ENCODE results near the gene MAGEF1.

Gene MAGEF1

DNA sequence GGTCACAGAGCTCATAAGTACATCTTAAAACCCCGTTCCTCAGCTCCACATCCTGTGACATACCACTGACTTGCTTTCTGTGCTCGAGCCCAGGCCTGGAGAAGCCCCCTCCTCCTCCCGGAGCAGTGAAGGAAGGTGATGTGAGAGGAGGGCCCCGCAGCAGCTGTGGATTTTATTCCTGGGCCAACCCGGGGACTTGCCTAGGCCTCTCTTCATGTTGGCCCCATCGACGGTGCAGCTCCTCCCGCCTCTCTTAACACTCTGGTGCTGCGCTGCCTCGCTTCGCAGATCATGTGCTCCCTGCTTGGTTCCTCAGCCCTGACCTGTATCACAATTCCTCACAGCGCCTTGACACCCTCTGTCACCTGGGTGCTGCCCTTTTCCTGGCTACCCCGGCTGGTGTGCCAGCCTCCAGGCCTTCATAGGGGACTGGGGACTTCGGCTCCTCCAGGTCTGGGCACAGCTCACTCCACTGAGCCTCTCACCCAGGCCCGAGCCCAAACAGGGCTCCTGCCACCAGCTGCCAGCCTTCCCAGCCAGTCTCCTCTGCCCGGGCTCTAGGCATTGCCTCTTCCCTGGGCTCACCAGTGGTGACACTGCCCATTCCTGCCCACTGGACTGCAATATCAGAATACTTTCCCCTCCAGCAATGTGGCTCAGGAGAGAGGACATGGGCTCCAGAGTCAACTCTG is 21.5 kb downstream of the MAGEF1 start:
- peak in 1 of 51 donors; percentile 27 for DNase-seq

DNA sequence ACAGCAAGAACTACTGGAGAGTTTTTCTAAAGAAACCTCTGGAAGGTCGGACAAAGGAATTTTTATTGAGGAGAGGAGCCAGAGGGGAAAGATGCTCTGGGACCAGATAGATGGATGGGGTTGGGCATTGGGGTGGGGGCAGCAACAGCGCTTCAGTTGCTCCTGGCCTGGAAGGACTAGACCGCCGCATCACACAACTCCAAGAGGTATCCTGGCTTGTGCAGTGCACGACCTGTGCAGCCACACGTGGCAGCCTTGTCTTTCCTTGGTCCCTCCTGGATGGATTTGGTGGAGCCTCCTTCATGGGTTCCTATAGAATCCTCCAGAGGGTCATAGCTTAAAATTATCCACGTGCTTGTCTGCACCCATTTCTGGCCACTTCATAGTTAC is 23.0 kb downstream of the MAGEF1 start:
- no peak for DNase-seq

DNA sequence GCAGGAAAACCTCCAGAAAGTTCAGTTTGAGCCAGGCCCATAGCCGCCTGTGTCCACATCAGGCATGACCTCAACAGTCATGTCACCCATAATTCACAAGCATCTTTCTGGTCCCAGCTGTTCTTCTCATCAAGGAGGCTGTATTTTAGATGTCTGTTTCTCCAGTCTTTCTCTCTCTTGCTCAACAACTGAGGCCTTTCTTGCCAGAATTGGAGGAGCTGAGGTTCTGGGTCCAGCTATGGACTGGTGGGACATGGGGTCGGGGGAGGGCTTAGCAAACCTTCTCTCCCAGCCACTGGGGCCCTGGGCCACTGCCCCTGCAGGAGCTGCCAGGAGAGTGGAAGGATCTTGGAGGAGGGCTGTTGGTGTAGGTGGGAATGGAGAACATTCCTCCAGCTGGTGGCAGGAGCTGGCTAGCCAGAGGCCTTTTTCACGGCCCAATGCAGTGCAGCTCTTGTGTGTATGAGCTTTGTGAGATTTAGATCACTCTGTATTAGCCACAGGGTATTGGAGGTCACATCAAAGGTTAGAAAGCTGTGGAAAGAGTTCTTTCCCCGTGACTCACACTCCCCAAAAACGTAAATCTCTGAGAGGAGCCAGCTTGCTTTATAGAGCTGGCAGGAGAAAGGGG is 23.5 kb downstream of the MAGEF1 start:
- DNase-seq = no peak

- DNase-seq = peak in 22 of 51 donors; percentile 10 to 55 (median 32)
These were observed 24.4 kb downstream of the MAGEF1 start for GRCh38 chr3:184687363-184688015.

GRCh38 chr3:184685646-184686045 is 26.2 kb downstream of the MAGEF1 start:
- DNase-seq = peak in 6 of 51 donors; percentile 11 to 20 (median 17)

DNA sequence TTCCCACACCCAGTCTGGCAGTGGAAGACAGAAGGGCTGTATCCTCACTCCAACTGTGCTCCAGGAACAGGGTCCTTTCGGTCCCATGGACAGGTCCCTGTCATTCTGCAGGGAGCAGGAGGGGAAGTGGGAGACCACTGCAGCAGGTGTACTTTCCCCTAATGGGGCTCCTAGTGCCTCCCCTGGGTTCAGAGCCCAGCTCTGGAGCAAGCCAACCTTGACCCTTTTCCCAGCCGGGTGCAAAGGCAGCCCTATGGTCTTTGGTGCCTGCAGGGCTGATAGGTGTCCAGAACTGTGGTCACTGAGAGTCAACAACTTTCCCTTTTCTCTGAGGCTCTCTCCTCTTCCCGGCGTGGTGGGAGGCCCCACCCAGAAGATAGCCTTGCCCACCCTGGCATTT is 26.8 kb downstream of the MAGEF1 start:
- no peak for DNase-seq

DNA sequence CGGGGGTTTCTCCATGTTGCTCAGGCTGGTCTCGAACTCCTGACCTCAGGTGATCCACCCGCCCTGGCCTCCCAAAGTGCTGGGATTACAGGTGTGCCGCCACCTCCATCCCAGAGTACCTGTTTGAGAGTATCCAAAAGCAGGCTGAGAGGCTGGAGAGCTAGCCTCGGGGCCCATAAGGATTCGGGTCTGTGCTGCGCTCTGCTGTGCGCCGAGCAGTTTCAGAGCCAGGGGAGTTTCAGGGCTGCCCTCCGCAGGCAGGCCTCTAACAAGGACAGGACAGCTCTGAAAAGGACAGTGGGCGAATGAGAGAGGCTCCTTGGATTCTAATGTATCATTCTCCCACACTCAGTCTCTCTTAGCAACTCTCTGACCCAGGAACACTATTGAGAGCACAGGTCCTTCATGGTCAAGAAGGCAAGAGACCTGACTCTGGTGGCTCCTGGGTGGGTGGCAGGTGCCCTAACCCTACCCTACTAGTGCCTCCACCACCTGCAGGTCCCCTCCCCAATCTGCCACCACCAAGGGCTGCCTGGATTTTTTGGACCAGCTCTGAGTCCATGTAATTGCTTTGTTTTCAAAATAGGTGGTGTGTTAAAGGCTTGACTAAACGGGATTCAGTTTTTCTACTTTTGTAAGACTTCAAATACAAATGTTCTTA is 27.8 kb downstream of the MAGEF1 start:
- DNase-seq = no peak

GRCh38 chr3:184683234-184683633 is 28.6 kb downstream of the MAGEF1 start:
- DNase-seq = no peak

GRCh38 chr3:184682671-184683070 is 29.2 kb downstream of the MAGEF1 start:
- no peak for DNase-seq

- no peak for DNase-seq
These were observed 31.2 kb downstream of the MAGEF1 start for GRCh38 chr3:184680385-184681345.

GRCh38 chr3:184679056-184679816 is 32.6 kb downstream of the MAGEF1 start:
- peak in 4 of 51 donors; percentile 9 to 19 (median 12) for DNase-seq

- no peak for DNase-seq
These were observed 33.4 kb downstream of the MAGEF1 start for GRCh38 chr3:184678317-184679055.

DNA sequence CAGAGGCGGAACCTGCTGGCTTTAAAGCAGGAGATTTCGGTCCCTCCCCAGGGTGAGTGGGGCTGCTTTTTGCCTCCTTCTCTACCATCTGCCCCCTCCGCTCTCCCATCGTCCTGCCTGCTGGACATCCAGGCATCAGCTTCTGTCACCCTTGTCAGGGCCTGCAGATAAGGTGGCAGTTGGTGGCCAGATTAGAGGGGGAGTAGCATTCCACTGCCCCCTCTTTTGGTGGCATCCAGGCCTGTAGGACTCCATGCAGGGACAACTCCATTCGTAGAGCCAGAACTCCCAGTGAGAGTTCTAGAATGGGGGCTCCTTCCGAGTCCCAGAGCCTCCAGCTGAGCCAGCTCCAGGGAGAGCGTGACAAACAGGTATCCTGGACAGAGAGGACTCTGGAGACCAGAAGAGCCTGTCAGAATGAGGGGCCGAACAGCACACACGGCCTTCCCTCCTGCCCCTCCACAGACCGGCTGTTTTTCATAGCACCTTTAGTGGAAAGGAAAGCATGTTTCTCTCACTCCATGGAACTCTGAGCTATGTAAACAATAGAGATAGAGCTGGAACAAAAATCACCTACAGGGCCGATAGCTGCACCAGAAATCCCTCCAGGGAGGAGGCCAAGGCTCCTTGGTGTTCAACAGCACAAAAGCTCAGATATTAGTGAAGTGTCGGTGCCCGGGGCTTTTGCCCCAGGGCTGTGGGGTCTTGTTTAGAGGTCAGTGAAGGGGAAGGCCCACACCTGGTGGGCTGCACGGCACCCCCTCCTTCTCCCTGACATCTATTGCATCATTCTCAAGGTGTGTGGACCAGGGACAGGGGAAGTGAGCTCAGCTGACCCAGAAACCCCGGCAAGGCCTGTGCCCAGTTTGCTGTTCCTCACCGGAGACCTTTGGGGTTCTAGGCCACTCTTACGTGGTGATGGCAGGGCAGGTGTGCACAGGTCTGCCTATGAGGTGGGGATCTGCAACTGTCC is 34.2 kb downstream of the MAGEF1 start:
- DNase-seq = no peak

- DNase-seq = peak in 7 of 51 donors; percentile 8 to 17 (median 13)
These were observed 34.9 kb downstream of the MAGEF1 start for GRCh38 chr3:184676927-184677326.

DNA sequence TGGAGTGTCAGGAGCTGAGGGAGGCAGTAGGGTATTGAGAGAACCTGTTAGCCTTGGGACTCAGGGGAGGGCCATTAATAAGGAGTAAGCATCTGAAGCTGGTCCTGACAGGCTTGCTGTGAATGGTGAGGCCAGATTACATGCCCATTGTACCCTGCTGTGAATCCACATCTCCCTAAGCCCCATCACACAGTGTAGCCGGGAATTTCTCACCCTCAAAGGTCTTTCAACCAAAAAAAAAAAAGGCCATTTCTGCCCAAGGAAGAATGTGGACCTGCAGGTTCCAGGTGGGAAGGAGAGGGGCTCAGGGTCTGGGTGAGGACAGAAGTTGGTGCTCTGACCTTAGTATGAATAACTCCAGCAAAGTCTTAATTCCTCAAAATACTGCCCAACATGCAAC is 37.2 kb downstream of the MAGEF1 start:
- DNase-seq = no peak

DNA sequence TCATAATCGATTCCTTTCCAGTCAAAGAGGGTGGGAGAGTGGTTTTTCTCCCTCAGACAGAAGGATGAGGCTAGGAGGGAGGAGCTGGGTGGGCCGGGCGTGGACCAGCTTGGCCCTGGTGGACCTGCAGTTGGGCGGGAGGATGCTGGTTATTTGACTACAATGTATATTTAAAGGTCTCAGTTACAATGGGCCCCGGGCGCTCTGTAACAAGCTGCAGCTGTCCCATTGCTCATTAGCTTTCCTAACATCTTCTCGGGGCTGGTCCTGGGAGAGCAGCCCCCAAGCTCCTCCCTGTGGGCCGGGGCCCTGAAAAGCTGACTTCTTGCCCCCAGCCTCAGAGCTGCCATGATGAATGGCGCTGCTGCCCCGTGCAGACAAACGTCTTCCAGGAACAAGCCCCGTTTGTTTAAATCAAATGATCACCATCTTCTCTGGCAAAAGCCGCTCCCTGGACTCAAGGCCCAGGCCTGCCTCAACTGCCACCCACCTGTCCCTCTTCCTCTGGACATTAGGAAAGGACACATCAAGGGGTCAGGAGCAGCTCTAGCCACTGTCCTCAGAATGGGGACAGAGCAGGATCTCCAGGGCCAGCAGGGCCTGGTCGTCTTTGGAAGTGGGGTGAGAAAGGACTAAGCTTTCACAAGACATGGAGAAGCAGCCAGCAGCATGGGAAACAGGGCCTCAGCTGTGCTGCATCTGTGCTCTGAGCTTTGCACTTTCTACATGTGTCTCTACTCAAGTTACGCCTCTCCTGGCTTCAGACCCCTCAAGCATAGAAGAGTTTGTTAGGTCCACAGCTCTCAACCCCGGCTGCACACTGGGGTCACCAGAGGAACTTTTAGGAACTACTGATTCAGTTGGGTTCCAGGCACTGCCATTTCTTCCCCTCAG is 38.6 kb downstream of the MAGEF1 start:
- DNase-seq = no peak

GRCh38 chr3:184672335-184672734 is 39.5 kb downstream of the MAGEF1 start:
- DNase-seq = no peak

All from hypothalamus (tissue), 51 donors.